Neural progenitor cell (in vitro differentiated cells): Measurements from ENCODE around the gene CDC37L1.

ENCODE experiments used
- EZH2 ChIP-seq: fragments of 200-600 bp; sonication (generic); IDR thresholded peaks from 2 replicates; pipeline ENCODE4 v1.6.1; 2017; ENCODE audit warnings: antibody characterized with exemption, mild to moderate bottlenecking, moderate library complexity
- EZH2phosphoT487 ChIP-seq: fragments of 200-600 bp; sonication (generic); IDR thresholded peaks from 2 replicates; pipeline ENCODE4 v1.6.1; 2017; ENCODE audit warnings: antibody characterized with exemption
- TF ChIP-seq, protein P1 (sequence below): fragments of 200-600 bp; sonication (generic); IDR thresholded peaks from 2 replicates; pipeline ENCODE4 v1.5.1; 2017; ENCODE audit warnings: antibody characterized with exemption, mild to moderate bottlenecking

DNA sequence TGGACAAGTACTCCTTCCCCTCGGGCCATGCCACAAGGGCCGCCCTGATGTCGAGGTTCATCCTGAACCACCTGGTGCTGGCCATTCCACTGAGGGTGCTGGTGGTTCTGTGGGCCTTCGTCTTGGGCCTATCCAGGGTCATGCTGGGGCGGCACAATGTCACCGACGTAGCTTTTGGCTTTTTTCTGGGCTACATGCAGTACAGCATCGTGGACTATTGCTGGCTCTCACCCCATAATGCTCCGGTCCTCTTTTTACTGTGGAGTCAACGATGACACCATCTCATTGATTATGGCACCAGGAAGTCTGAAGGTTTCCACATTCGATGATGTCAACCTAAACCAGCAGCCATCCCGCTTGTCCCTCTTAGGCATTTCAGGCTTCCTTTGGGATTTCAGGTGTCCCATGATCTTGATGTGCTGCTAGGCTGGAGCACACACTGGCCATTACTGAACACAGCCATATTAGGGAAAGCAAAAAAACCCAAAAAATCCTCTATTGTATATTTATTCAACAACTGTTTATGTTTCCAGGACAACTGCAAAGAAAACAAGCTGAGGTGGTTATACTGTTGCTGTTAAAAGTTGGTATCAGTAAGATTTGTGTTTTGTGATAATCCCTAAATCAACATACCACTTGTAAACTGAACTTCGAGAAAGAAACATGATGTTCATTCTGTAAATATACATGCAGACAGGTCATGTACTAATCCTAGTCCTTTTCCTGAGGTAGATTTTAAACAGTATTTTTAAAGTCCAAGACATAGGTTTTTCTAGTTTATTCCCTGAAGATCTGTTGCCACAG, 16.2 kb upstream of the CDC37L1 start:
- TF ChIP-seq, protein P1, sequence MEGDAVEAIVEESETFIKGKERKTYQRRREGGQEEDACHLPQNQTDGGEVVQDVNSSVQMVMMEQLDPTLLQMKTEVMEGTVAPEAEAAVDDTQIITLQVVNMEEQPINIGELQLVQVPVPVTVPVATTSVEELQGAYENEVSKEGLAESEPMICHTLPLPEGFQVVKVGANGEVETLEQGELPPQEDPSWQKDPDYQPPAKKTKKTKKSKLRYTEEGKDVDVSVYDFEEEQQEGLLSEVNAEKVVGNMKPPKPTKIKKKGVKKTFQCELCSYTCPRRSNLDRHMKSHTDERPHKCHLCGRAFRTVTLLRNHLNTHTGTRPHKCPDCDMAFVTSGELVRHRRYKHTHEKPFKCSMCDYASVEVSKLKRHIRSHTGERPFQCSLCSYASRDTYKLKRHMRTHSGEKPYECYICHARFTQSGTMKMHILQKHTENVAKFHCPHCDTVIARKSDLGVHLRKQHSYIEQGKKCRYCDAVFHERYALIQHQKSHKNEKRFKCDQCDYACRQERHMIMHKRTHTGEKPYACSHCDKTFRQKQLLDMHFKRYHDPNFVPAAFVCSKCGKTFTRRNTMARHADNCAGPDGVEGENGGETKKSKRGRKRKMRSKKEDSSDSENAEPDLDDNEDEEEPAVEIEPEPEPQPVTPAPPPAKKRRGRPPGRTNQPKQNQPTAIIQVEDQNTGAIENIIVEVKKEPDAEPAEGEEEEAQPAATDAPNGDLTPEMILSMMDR, result no peak
- TF ChIP-seq EZH2, result no peak
- TF ChIP-seq EZH2phosphoT487, result no peak
